ENCODE results near the gene INSYN1. TPM values are rescaled to one million over a fixed set of nuclear protein-coding genes. Genes with fewer than 3 reads are reported as not detected.

INSYN1 gene
- total RNA-seq, 1 donor from 2014 or later = 4.8 TPM

DNA sequence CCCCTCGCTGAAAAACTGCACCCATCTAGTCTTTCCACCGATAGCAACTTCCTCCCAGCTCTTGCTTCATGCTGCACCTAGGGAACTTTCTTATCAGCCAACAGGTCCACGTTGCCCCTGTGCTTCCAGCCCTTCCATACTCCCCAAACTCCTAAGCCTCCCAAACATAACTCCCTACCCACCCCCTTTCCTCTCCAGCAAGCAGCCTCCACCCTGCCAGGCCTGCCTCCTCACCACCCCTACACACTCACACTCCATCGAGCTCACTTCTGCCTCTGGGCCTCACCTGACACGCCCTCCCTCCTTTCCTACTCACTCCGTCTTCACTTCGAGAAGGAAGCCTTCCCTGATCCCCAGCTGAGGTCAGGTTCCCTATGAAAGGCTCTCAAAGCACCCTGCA lies 8.1 kb downstream of the INSYN1 start:
- Mint-ChIP-seq H3K27ac (ENCODE audit: unreplicated experiment) (no peak overlapping the region), H3K36me3 (ENCODE audit: low read depth, unreplicated experiment) (no peaks in the 10 kb centered on the region), H3K4me1 (ENCODE audit: unreplicated experiment) (peaks cover 12% of the 10 kb centered on the region), H3K27me3 (ENCODE audit: unreplicated experiment) (peaks cover 6% of the 10 kb centered on the region), H3K4me3 (ENCODE audit: unreplicated experiment) (no peak overlapping the region), H3K9me3 (ENCODE audit: unreplicated experiment) (no peaks in the 10 kb centered on the region)
- DNase-seq (ENCODE audit: low spot score) = no peak
- TF ChIP-seq, protein P1, sequence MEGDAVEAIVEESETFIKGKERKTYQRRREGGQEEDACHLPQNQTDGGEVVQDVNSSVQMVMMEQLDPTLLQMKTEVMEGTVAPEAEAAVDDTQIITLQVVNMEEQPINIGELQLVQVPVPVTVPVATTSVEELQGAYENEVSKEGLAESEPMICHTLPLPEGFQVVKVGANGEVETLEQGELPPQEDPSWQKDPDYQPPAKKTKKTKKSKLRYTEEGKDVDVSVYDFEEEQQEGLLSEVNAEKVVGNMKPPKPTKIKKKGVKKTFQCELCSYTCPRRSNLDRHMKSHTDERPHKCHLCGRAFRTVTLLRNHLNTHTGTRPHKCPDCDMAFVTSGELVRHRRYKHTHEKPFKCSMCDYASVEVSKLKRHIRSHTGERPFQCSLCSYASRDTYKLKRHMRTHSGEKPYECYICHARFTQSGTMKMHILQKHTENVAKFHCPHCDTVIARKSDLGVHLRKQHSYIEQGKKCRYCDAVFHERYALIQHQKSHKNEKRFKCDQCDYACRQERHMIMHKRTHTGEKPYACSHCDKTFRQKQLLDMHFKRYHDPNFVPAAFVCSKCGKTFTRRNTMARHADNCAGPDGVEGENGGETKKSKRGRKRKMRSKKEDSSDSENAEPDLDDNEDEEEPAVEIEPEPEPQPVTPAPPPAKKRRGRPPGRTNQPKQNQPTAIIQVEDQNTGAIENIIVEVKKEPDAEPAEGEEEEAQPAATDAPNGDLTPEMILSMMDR (IDR thresholded peaks at IDR 0.05; ENCODE audit: unreplicated experiment) = no peak

DNA sequence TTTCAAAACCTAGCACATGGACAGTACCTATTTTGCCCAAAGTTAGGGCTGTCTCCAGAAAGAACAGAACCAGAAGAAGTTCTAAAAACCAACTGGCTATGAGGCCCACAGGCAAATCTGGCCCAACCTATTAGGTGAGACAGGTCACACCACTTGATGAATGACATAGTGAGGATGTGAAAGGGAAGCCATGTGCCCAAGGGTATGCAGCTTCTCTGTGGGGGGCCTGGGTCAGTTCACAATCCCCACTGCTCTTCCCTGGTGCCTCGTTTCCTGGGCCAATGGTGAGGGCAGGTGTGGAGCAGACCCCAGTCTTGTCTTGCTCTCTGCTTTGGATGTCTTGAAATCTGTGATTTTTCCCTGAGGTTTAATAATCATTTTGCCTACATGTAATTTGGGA lies 8.9 kb downstream of the INSYN1 start:
- TF ChIP-seq, protein P1 (IDR thresholded peaks at IDR 0.05; ENCODE audit: unreplicated experiment) = no peak
- Mint-ChIP-seq H3K36me3 (ENCODE audit: low read depth, unreplicated experiment) (no peaks in the 10 kb centered on the region), H3K27ac (ENCODE audit: unreplicated experiment) (no peak overlapping the region), H3K4me1 (ENCODE audit: unreplicated experiment) (peaks cover 12% of the 10 kb centered on the region), H3K4me3 (ENCODE audit: unreplicated experiment) (peak overlapping the region; percentile 7), H3K9me3 (ENCODE audit: unreplicated experiment) (no peaks in the 10 kb centered on the region), H3K27me3 (ENCODE audit: unreplicated experiment) (peaks cover 6% of the 10 kb centered on the region)
- DNase-seq (ENCODE audit: low spot score) = no peak

DNA sequence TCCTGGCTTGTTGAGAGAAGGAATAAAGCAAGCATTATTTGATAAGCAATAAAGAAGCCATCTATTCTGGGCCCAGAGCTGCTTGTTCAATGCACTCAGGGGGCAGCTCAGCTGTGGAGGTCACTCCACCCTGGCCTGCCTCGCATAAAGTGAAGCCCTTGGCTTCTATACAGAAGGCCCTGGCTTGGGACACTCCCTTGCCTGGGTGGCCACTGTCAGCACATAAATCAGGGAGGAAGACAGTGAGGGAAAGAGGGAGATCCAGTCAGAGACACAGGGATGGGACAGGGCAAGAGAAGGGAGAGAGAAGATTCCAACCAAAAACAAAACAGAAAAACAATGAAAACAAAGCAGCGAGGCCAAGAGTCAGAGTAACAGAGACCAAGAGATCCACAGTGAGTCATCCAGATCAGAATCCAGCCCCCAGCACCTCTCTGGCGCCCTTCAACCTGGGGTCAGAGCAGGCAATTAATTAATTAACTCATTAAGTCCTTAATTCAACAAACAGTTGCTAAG lies 11.8 kb downstream of the INSYN1 start:
- TF ChIP-seq, protein P1 (IDR thresholded peaks at IDR 0.05; ENCODE audit: unreplicated experiment) = no peak
- DNase-seq (ENCODE audit: low spot score) = no peak
- Mint-ChIP-seq H3K9me3 (ENCODE audit: unreplicated experiment) (no peaks in the 10 kb centered on the region), H3K36me3 (ENCODE audit: low read depth, unreplicated experiment) (no peaks in the 10 kb centered on the region), H3K4me1 (ENCODE audit: unreplicated experiment) (peaks cover 4% of the 10 kb centered on the region), H3K27ac (ENCODE audit: unreplicated experiment) (no peak overlapping the region), H3K4me3 (ENCODE audit: unreplicated experiment) (no peak overlapping the region), H3K27me3 (ENCODE audit: unreplicated experiment) (peaks cover 6% of the 10 kb centered on the region)

DNA sequence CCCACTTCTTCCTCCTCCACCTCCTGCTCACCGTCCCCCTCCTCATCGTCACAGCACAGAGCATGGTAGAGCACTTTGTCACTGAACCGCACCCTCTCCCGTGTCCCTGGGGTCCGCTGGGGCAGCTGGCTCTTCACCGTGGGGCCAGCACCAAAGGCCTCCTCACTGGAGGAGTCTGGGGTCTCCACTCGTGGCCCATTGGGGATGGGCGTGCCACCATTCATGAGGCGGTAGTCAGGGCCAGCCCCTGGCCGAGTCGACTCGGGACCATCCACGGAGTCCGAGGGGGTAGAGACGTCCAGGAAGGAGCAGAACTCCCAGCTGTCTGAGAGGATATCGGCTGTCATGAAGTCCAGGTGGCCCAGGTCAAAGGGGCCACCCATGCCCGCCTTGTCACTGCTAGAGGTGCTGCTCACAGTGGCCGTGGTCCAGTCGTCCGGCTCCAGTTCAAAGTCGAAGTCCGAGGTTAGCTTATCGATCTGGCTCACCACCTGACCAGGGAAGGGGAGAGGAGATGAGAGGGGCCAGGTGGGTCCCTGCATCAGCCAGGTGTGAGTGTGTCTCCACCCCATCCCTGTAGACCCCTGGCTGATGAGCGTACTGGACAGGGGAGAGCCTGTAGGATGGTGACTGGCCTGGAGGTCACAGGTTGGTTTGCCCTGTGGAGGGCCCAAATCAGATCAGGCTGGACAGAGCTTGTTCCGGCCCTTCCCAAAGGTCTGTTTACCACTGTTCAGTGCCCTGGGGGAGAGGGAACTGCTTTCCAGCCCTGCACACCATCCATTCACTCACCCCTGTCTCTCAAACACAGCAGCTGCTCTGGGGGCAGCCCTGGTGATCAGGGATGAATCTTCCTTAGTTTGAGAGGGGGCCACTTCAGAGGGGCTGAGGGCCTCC lies 12.8 kb downstream of the INSYN1 start:
- H3K4me3 Mint-ChIP-seq (ENCODE audit: unreplicated experiment) = no peak overlapping the region
- H3K36me3 Mint-ChIP-seq (ENCODE audit: low read depth, unreplicated experiment) = no peaks in the 10 kb centered on the region
- no peak overlapping the region for H3K27ac Mint-ChIP-seq (ENCODE audit: unreplicated experiment)
- H3K27me3 Mint-ChIP-seq (ENCODE audit: unreplicated experiment) = peaks cover 6% of the 10 kb centered on the region
- H3K9me3 Mint-ChIP-seq (ENCODE audit: unreplicated experiment) = no peaks in the 10 kb centered on the region
- no peak for DNase-seq (ENCODE audit: low spot score)
- TF ChIP-seq, protein P1 (IDR thresholded peaks at IDR 0.05; ENCODE audit: unreplicated experiment) = no peak
- no peaks in the 10 kb centered on the region for H3K4me1 Mint-ChIP-seq (ENCODE audit: unreplicated experiment)

DNA sequence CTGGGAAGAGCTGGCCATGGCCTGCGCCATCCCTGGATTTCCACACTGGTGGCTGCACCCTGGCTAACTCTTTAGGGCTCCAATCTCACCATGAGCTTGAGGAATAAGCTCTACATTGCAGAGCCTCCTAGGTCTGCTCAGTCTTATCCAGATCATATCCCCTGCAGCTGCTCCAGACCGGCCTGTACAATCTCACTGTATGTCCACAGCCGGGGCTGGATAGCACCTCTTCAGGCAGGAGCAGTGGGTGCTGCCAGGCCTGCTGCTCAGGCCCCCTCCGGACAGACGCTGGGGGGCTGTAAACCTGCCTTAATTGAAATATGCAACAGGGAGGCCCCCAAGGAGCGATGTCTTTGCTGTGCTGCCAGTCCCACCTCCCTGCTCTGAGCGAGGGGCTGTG lies 15.6 kb downstream of the INSYN1 start:
- no peaks in the 10 kb centered on the region for H3K9me3 Mint-ChIP-seq (ENCODE audit: unreplicated experiment)
- no peak overlapping the region for H3K4me3 Mint-ChIP-seq (ENCODE audit: unreplicated experiment)
- DNase-seq (ENCODE audit: low spot score) = no peak
- TF ChIP-seq, protein P1 (IDR thresholded peaks at IDR 0.05; ENCODE audit: unreplicated experiment) = no peak
- H3K27ac Mint-ChIP-seq (ENCODE audit: unreplicated experiment) = no peak overlapping the region
- no peaks in the 10 kb centered on the region for H3K36me3 Mint-ChIP-seq (ENCODE audit: low read depth, unreplicated experiment)
- peaks cover 2% of the 10 kb centered on the region for H3K4me1 Mint-ChIP-seq (ENCODE audit: unreplicated experiment)
- H3K27me3 Mint-ChIP-seq (ENCODE audit: unreplicated experiment) = peaks cover 3% of the 10 kb centered on the region
